ENCODE measurements around the gene BPI. TPM values are rescaled to one million over a fixed set of nuclear protein-coding genes. Genes with fewer than 3 reads are reported as not detected.
A peak's percentile ranks its signal among the peaks of the same experiment; 100 is the strongest.

BPI gene
- total RNA-seq, 1 donor, result not detected

DNA sequence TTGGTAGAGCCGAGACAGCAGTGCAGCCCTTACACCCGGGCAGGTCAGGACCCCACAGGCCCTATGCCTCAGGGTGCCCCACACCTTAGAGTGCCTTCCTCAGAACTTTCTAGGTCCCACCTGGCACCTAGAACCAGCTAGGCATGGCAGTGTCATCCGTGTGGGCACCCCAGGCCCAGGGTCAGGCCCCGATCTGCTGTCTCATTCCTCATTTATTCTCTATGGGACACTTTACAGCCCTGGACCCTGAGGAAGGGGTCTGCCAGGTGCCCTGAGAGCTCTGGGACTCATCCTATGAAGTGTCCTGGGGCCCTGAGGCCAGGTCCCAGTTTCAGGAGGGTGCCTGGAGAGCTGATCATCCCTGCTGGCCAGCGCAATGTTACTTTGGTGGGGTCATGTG lies 8.1 kb upstream of the BPI start:
- no peak overlapping the region for H3K4me3 ChIP-seq (ENCODE audit: low read depth, low read length)
- DNase-seq (ENCODE audit: low read depth), result no peak
- TF ChIP-seq, protein P1, sequence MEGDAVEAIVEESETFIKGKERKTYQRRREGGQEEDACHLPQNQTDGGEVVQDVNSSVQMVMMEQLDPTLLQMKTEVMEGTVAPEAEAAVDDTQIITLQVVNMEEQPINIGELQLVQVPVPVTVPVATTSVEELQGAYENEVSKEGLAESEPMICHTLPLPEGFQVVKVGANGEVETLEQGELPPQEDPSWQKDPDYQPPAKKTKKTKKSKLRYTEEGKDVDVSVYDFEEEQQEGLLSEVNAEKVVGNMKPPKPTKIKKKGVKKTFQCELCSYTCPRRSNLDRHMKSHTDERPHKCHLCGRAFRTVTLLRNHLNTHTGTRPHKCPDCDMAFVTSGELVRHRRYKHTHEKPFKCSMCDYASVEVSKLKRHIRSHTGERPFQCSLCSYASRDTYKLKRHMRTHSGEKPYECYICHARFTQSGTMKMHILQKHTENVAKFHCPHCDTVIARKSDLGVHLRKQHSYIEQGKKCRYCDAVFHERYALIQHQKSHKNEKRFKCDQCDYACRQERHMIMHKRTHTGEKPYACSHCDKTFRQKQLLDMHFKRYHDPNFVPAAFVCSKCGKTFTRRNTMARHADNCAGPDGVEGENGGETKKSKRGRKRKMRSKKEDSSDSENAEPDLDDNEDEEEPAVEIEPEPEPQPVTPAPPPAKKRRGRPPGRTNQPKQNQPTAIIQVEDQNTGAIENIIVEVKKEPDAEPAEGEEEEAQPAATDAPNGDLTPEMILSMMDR (IDR thresholded peaks at IDR 0.05; ENCODE audit: insufficient read depth, low read depth, low read length), result no peak

DNA sequence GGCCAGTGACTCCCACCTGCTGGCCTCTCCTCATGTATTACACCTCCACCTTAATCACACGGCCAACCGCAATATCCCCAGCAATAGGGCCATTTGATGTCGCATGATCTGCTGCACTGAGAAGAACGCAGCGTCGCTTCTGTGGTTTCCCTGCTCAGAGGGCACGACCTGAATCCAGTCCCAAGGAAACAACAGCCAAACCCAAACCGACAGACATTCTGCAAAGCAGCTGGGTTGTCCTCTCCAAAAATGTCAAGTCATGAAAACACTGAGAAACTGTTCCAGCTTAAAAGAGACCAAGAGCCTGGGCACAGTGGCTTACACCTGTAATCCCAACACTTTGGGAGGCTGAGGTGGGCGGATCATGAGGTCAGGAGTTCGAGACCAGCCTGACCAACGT lies 7.5 kb upstream of the BPI start:
- DNase-seq (ENCODE audit: low read depth), result no peak
- TF ChIP-seq, protein P1 (IDR thresholded peaks at IDR 0.05; ENCODE audit: insufficient read depth, low read depth, low read length), result no peak
- no peak overlapping the region for H3K4me3 ChIP-seq (ENCODE audit: low read depth, low read length)

DNA sequence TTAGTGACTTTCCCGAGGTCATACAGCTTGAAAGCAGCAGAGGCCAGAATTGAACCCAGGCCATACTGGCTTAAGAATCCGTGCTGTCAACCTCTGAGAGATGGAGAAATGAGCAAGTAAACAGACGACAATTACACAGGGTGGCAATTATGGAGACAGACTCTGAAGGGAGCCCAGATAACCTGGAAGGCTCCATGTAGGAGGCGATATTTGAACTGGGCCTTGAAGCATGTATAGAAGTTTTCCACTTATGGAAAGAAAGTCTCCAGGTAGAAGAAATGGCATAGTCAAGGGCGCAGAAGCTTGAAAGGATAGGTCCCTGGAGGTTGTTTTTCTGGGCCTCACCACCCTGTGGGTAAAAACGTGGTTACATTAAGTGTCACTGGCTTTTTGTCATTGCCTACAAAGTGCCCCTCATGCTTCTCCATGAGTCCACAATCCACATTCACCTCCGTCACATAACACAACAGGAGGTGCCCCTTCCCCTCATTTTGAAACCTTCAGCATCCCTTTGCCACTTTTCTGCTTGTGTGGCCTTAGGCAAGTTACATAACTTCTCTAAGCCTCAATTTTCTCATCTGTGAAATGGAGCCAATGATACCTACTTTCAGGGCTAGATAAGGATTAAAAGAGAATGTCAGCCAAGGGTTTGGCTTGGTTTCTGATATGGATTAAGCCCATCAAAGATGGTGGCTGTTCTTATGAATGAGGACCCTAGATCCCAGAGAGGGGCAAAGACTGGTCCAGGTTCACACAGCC lies 5.9 kb upstream of the BPI start:
- TF ChIP-seq, protein P1 (IDR thresholded peaks at IDR 0.05; ENCODE audit: insufficient read depth, low read depth, low read length), result no peak
- H3K4me3 ChIP-seq (ENCODE audit: low read depth, low read length), result no peak overlapping the region
- DNase-seq (ENCODE audit: low read depth), result no peak

DNA sequence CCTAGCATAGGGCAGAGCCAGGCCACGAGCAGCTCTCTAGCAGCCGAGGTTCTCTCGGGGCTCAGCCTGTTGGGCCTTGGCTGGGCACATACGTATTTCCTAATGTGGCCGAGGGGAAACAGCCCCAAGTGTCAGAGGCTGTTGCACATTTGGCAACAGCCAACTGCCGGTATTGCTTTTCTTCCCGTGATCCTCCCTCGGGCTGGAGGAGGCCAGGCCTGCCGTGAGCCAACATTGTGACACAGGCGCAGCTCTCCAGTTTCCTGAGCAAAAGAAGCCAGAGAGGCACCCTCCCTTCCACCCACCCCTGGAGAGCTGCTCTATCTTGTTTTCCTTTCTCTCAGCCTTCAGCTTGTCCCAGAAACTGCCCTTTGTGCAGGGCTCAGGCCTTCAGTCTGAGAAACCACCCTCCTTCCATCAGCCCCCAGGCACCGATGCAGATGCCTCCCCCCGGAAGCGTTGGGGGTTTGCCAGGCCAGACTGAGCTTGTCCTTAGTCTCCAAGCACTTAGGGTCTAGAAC lies 5.1 kb upstream of the BPI start:
- TF ChIP-seq, protein P1 (IDR thresholded peaks at IDR 0.05; ENCODE audit: insufficient read depth, low read depth, low read length), result no peak
- DNase-seq (ENCODE audit: low read depth), result peak; percentile 78
- no peak overlapping the region for H3K4me3 ChIP-seq (ENCODE audit: low read depth, low read length)

DNA sequence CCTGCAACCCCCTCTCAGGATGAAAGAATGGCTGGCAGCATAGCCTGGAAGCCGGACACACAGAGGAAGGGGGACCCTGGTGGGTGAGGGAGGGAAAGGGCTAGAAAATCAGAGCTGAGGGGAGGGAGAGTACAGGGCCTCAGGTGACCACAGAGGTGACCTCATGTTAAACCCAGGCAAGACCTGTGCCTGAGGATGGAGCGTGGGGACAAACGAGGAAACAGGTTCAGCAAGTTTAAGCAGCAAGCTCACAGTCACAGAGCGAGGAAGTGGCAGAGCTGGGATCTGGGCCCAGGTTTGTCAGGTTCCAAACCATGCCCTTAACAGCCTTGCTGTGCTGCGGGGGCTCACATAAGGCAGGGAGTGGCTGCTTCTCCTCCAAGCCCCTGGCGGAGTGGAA lies 4.0 kb upstream of the BPI start:
- TF ChIP-seq, protein P1 (IDR thresholded peaks at IDR 0.05; ENCODE audit: insufficient read depth, low read depth, low read length), result no peak
- DNase-seq (ENCODE audit: low read depth), result no peak
- H3K4me3 ChIP-seq (ENCODE audit: low read depth, low read length), result no peak overlapping the region

DNA sequence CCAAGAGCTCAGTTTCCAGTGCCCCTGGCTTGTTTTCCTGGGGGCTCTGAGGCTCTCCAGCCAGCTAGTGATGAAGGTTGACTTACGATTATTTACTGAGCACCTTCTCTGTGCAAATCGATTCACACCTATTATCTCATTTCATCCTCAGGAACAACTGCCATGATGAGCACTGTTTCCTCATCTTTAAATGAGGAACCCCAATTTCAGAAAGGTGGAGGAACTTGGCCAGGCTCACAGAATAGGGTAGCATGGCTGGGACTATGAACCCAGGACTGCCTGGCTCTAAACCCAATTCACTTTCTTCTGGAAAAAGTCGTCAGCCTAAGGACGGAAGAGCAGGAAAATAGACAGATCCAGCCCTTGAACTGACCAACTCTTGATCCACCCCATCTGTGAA lies 3.5 kb upstream of the BPI start:
- H3K4me3 ChIP-seq (ENCODE audit: low read depth, low read length), result no peak overlapping the region
- TF ChIP-seq, protein P1 (IDR thresholded peaks at IDR 0.05; ENCODE audit: insufficient read depth, low read depth, low read length), result no peak
- no peak for DNase-seq (ENCODE audit: low read depth)
